Hepatocyte (in vitro differentiated cells): Measurements from ENCODE around the gene ZCCHC7.

Experiments used
- CTCF ChIP-seq: fragments of 200-600 bp; sonication (generic); IDR thresholded peaks from 2 replicates; pipeline ENCODE4 v1.5.1; 2016; ENCODE audit warnings: antibody characterized with exemption, mild to moderate bottlenecking; ENCODE audit not compliant: poor library complexity
- EZH2 ChIP-seq: fragments of 200-600 bp; sonication (generic); IDR thresholded peaks from 2 replicates; pipeline ENCODE4 v1.6.1; 2016; ENCODE audit warnings: antibody characterized with exemption, mild to moderate bottlenecking, borderline replicate concordance

- TF ChIP-seq CTCF (no peak), EZH2 (no peak)
Measured at GRCh38 chr9:37405764-37406380, 285.5 kb downstream of the ZCCHC7 start.
